ENCODE results near the gene ZNF35. TPM values are rescaled to one million over a fixed set of nuclear protein-coding genes. Genes with fewer than 3 reads are reported as not detected.
A peak's percentile ranks its signal among the peaks of the same experiment; 100 is the strongest.

The ZNF35 gene
- polyA plus RNA-seq, 1 of the 3 experiments (the other 2 are of a cell fraction), result 2.4 TPM

GRCh38 chr3:44659434-44659833 lies 10.9 kb downstream of the ZNF35 start (continued):
- no peak for TF ChIP-seq ZBTB33 (IDR thresholded peaks at IDR 0.05; ENCODE audit: borderline replicate concordance, low read depth)
- TF ChIP-seq TAF1 (IDR thresholded peaks at IDR 0.05; ENCODE audit: borderline replicate concordance, low read depth, low read length), result no peak
- TF ChIP-seq SIN3A (IDR thresholded peaks at IDR 0.05; ENCODE audit: borderline replicate concordance, low read depth, low read length), result no peak
- no peak for TF ChIP-seq MEF2A (IDR thresholded peaks at IDR 0.05; ENCODE audit: borderline replicate concordance, low read depth)
- TF ChIP-seq GABPA (IDR thresholded peaks at IDR 0.05; ENCODE audit: low read depth), result no peak
- TF ChIP-seq, protein P1, sequence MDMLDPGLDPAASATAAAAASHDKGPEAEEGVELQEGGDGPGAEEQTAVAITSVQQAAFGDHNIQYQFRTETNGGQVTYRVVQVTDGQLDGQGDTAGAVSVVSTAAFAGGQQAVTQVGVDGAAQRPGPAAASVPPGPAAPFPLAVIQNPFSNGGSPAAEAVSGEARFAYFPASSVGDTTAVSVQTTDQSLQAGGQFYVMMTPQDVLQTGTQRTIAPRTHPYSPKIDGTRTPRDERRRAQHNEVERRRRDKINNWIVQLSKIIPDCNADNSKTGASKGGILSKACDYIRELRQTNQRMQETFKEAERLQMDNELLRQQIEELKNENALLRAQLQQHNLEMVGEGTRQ (IDR thresholded peaks at IDR 0.05; ENCODE audit: borderline replicate concordance, low read depth, low read length), result no peak
- TF ChIP-seq, protein P2, sequence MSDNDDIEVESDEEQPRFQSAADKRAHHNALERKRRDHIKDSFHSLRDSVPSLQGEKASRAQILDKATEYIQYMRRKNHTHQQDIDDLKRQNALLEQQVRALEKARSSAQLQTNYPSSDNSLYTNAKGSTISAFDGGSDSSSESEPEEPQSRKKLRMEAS (IDR thresholded peaks at IDR 0.05; ENCODE audit: low read depth), result no peak
- TF ChIP-seq RXRA (IDR thresholded peaks at IDR 0.05; ENCODE audit: borderline replicate concordance, low read depth), result no peak
- TF ChIP-seq, protein P3, sequence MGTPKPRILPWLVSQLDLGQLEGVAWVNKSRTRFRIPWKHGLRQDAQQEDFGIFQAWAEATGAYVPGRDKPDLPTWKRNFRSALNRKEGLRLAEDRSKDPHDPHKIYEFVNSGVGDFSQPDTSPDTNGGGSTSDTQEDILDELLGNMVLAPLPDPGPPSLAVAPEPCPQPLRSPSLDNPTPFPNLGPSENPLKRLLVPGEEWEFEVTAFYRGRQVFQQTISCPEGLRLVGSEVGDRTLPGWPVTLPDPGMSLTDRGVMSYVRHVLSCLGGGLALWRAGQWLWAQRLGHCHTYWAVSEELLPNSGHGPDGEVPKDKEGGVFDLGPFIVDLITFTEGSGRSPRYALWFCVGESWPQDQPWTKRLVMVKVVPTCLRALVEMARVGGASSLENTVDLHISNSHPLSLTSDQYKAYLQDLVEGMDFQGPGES (IDR thresholded peaks at IDR 0.05; ENCODE audit: low read depth, low read length), result no peak

DNA sequence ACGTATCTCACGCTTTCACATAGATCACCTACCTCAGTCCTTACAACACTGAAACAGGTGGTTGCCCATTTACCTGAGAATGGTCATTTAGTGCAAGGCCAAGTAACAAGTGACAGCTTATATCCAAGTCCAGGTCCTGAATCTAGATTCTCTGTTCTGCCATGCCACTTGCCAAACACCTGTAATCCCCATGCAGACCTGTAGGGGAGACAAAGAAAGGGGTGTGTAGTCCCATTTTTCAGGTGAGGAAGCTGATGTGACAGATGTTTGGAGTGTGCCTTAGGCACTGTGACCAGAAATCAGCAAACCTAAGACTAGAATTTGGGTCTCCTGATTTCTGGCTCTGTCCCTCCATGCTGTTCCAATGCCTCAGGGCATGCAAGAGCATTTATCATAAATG lies 12.7 kb downstream of the ZNF35 start:
- Histone ChIP-seq H3K27me3 (ENCODE audit: insufficient read depth) (no peaks in the 10 kb centered on the region), H4K20me1 (ENCODE audit: insufficient read depth) (no peaks in the 10 kb centered on the region), H3K4me1 (ENCODE audit: control insufficient read depth in 1 of 2, insufficient read depth in 2 of 2, low read depth in 1 of 2, low read length in 1 of 2) (no peaks in the 10 kb centered on the region), H3K36me3 (replicated peaks in 1 of 2; ENCODE audit: control insufficient read depth in 1 of 2, insufficient read depth in 2 of 2, low read length in 1 of 2) (peaks cover 55 to 61% of the 10 kb centered on the region in 2 experiments), H3K9me2 (no peaks in the 10 kb centered on the region), H3K9ac (no peak overlapping the region), H3K4me2 (no peak overlapping the region), H3K9me3 (peaks cover 12% of the 10 kb centered on the region; the same call in 1 of the 2 replicates), H3K79me2 (ENCODE audit: insufficient read depth) (0 out of 2 replicates have a peak, but pooled peaks cover under 1% of the 10 kb centered on the region), H3F3A (replicated peaks; ENCODE audit: insufficient read depth) (no peaks in the 10 kb centered on the region), H2AFZ (ENCODE audit: low read depth) (no peak overlapping the region), H3K4me3 (ENCODE audit: low read depth in 2 of 2, low read length in 1 of 2) (no peak overlapping the region), H3K27ac (ENCODE audit: low read depth in 2 of 2, low read length in 1 of 2) (no peak overlapping the region)
- ChIA-PET CTCF (no interaction called here), POLR2A (no interaction called here)
- WGBS (ENCODE audit: low lambda C conversion rate), result 94% methylated on average over 2 of the region's 2 CpGs
- DNase-seq, result no peak
- TF ChIP-seq, protein P3 (IDR thresholded peaks at IDR 0.05; ENCODE audit: low read depth, low read length), result no peak
- TF ChIP-seq, protein P4, sequence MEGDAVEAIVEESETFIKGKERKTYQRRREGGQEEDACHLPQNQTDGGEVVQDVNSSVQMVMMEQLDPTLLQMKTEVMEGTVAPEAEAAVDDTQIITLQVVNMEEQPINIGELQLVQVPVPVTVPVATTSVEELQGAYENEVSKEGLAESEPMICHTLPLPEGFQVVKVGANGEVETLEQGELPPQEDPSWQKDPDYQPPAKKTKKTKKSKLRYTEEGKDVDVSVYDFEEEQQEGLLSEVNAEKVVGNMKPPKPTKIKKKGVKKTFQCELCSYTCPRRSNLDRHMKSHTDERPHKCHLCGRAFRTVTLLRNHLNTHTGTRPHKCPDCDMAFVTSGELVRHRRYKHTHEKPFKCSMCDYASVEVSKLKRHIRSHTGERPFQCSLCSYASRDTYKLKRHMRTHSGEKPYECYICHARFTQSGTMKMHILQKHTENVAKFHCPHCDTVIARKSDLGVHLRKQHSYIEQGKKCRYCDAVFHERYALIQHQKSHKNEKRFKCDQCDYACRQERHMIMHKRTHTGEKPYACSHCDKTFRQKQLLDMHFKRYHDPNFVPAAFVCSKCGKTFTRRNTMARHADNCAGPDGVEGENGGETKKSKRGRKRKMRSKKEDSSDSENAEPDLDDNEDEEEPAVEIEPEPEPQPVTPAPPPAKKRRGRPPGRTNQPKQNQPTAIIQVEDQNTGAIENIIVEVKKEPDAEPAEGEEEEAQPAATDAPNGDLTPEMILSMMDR (IDR thresholded peaks at IDR 0.05), result peak; percentile 32; the same call in 1 of the 2 replicates
- TF ChIP-seq RAD21 (IDR thresholded peaks at IDR 0.05; ENCODE audit: low read length), result no peak

Measured in SK-N-SH (cell line).